B cell (primary cell): ENCODE measurements around the gene NHSL1. TPM values are rescaled to one million over a fixed set of nuclear protein-coding genes. Genes with fewer than 3 reads are reported as not detected.
A peak's percentile ranks its signal among the peaks of the same experiment; 100 is the strongest.

ENCODE experiments used
- ATAC-seq: fragments of 200-7000 bp; cut with Tn5 transposase; one replicate; pipeline ENCODE4 v1.10.0; 2021; ENCODE audit warnings: low read depth, mild to moderate bottlenecking, moderate number of reproducible peaks, moderate library complexity
- CTCF ChIA-PET: fragments of 350-600 bp; sonication (Branson Sonifier 250); formaldehyde crosslinking; loops from one replicate; lab custom pipeline; 2021; ENCODE audit warnings: antibody characterized with exemption, inconsistent platforms; lab: Charles Lee
- POLR2A ChIA-PET: fragments of 350-600 bp; sonication (Branson Sonifier 250); formaldehyde crosslinking; loops from one replicate; lab custom pipeline; 2021; ENCODE audit warnings: antibody characterized with exemption; lab: Charles Lee
- DNase-seq: peaks from one replicate; pipeline ENCODE4 v3.0.0; 2013
- H2AFZ ChIP-seq: 2 replicates; pipeline ENCODE4 v1.6.1; 2012; ENCODE audit warnings: mild to moderate bottlenecking, low read depth, low read length; ENCODE audit not compliant: insufficient read depth, poor library complexity, severe bottlenecking
- H3K27ac ChIP-seq, 2 donors: 1 replicate in 1 of 2; 2 replicates in 1 of 2; pipeline ENCODE4 v1.5.1; 2012 to 2013; ENCODE audit warnings: low read length in 2 of 2, mild to moderate bottlenecking in 2 of 2, moderate library complexity in 1 of 2
- H3K27me3 ChIP-seq, 4 experiments: fragments of 200-600 bp in 1 of 4; sonication (generic) in 1 of 4; replicated peaks in 1 of 4; 1 replicate in 2 of 4; 2 replicates in 2 of 4; pipeline versions ENCODE4 v1.6.1 to v1.7.0; 2013 to 2016; ENCODE audit warnings: low read length in 3 of 4, mild to moderate bottlenecking in 2 of 4, mixed read lengths in 1 of 4, moderate library complexity in 1 of 4; ENCODE audit not compliant: insufficient read depth in 4 of 4, control insufficient read depth in 3 of 4; ENCODE audit errors: control extremely low read depth in 1 of 4
- H3K36me3 ChIP-seq, 2 experiments: replicated peaks in 1 of 2; 1 replicate in 1 of 2; 2 replicates in 1 of 2; pipeline versions ENCODE4 v1.6.1 to v1.7.1; 2013; ENCODE audit warnings: low read length in 1 of 2; ENCODE audit not compliant: insufficient read depth in 2 of 2, control insufficient read depth in 1 of 2; ENCODE audit errors: control extremely low read depth in 1 of 2, extremely low read depth in 1 of 2
- H3K4me1 ChIP-seq, 2 donors: fragments of 200-600 bp in 1 of 2; sonication (generic) in 1 of 2; 1 replicate in 1 of 2; 2 replicates in 1 of 2; pipeline versions ENCODE4 v1.5.1 to v1.6.1; 2013 to 2017; ENCODE audit warnings: low read length in 2 of 2; ENCODE audit not compliant: control insufficient read depth in 2 of 2, insufficient read depth in 2 of 2
- H3K4me2 ChIP-seq: replicated peaks from 2 replicates; pipeline ENCODE3; 2012; ENCODE audit warnings: mild to moderate bottlenecking, low read depth, low read length; ENCODE audit not compliant: poor library complexity, severe bottlenecking
- H3K4me3 ChIP-seq, 5 experiments: fragments of 200-600 bp in 1 of 5; sonication (generic) in 1 of 5; 1 replicate in 3 of 5; 2 replicates in 2 of 5; pipeline versions ENCODE4 v1.5.1 to v1.7.0; 2011 to 2016; ENCODE audit warnings: low read length in 4 of 5, mild to moderate bottlenecking in 4 of 5, low read depth in 2 of 5, control low read depth in 1 of 5, moderate library complexity in 1 of 5; ENCODE audit not compliant: insufficient read depth in 1 of 5; ENCODE audit errors: control extremely low read depth in 1 of 5, extremely low read depth in 1 of 5
- H3K79me2 ChIP-seq: fragments of 200-600 bp; sonication (generic); one replicate; pipeline ENCODE4 v1.6.0; 2016; ENCODE audit warnings: low read length; ENCODE audit not compliant: control insufficient read depth, insufficient read depth
- H3K9ac ChIP-seq: fragments of 200-600 bp; sonication (generic); 2 replicates; pipeline ENCODE4 v1.6.1; 2017; ENCODE audit warnings: mild to moderate bottlenecking, low read length, moderate library complexity
- H3K9me3 ChIP-seq, 3 donors: one replicate each; pipeline versions ENCODE4 v1.6.1 to v1.7.1; 2013; ENCODE audit warnings: low read length in 2 of 3; ENCODE audit not compliant: control insufficient read depth in 2 of 3, insufficient read depth in 1 of 3; ENCODE audit errors: control extremely low read depth in 1 of 3
- H4K20me1 ChIP-seq: 2 replicates; pipeline ENCODE4 v1.6.0; 2012; ENCODE audit warnings: mild to moderate bottlenecking, low read length; ENCODE audit not compliant: insufficient read depth, control insufficient read depth, poor library complexity, severe bottlenecking
- H3K27ac Mint-ChIP-seq: one replicate; pipeline ENCODE4 v1.8.0; 2021; ENCODE audit warnings: mixed read lengths
- H3K27me3 Mint-ChIP-seq: one replicate; pipeline ENCODE4 v1.8.0; 2021; ENCODE audit warnings: mixed read lengths
- H3K4me1 Mint-ChIP-seq: one replicate; pipeline ENCODE4 v1.8.0; 2021; ENCODE audit warnings: mixed read lengths
- H3K4me3 Mint-ChIP-seq: one replicate; pipeline ENCODE4 v1.8.0; 2021; ENCODE audit warnings: mixed read lengths
- H3K9me3 Mint-ChIP-seq: one replicate; pipeline ENCODE4 v1.8.0; 2022; ENCODE audit warnings: mixed read lengths; ENCODE audit not compliant: insufficient read depth
- CTCF ChIP-seq: fragments of 200-600 bp; IDR thresholded peaks from one replicate; pipeline ENCODE4 v1.8.0; 2022; ENCODE audit warnings: antibody characterized with exemption, mild to moderate bottlenecking
- EZH2 ChIP-seq: IDR thresholded peaks from 2 replicates; pipeline ENCODE4 v1.6.1; 2012; ENCODE audit warnings: borderline replicate concordance, low read depth, mild to moderate bottlenecking, moderate library complexity, low read length; ENCODE audit not compliant: insufficient read depth, poor library complexity, severe bottlenecking
- WGBS: methylation state at CpG from one replicate; pipeline ENCODE4 v1.1.5; 2013; ENCODE audit warnings: missing lambda C conversion rate; ENCODE audit not compliant: insufficient coverage; 5-methylcytosine and 5-hydroxymethylcytosine counted together
- intact Hi-C: fragments of 100-400 bp; cut with micrococcal nuclease; formaldehyde crosslinking; loops from one replicate; pipeline ENCODE4 v1.10.0; 2022
- polyA plus RNA-seq: library from polyadenylated mRNA; depleted of rRNA; stranded (reverse); fragments of >200 nt; gene quantifications from 2 replicates; pipeline ENCODE4 v1.2.3, GENCODE V29; 2012
- total RNA-seq, 2 donors: library from RNA; stranded (reverse); fragments of 120-200 nt in 1 of 2; gene quantifications; 1 replicate in 1 of 2; 2 replicates in 1 of 2; pipeline versions ENCODE4 v1.2.3 to v1.2.4, GENCODE V29; 2013 to 2022

The NHSL1 gene
- total and polyA plus RNA-seq, 2 donors (not counting 1 experiment from before 2014, with no cell fraction given) = 0.04 to 0.10 TPM

GRCh38 chr6:138498629-138499302, 528 bp downstream of the NHSL1 start:
- WGBS = 100% methylated on average over 1 of the region's 3 CpGs
- Histone ChIP-seq H3K36me3 (no peaks in the 10 kb centered on the region), H4K20me1 (no peaks in the 10 kb centered on the region), H2AFZ (peak overlapping the region; percentile 50), H3K27ac (no peak overlapping the region), H3K4me3 (peak overlapping the region in 4 of 5 experiments; percentile 8 to 51 (median 42)), H3K79me2 (no peaks in the 10 kb centered on the region), H3K27me3 (peaks cover 0 to 3% (median 0%) of the 10 kb centered on the region in 4 experiments), H3K9ac (peak overlapping the region; percentile 54), H3K9me3 (no peaks in the 10 kb centered on the region), H3K4me2 (peak overlapping the region; percentile 70), H3K4me1 (peaks cover 15 to 21% of the 10 kb centered on the region in 2 donors)
- Mint-ChIP-seq H3K27me3 (peaks cover 18% of the 10 kb centered on the region), H3K9me3 (no peaks in the 10 kb centered on the region), H3K4me3 (peak overlapping the region; percentile 87), H3K4me1 (peaks cover 18% of the 10 kb centered on the region), H3K27ac (no peak overlapping the region)
- no peak for DNase-seq
- TF ChIP-seq CTCF (no peak), EZH2 (no peak)
- ChIA-PET POLR2A (no interaction called here), CTCF (interaction anchor here (0.6 to 3.2 kb wide), 3 partner anchors 10 to 454 kb away, joined by 3 to 15 read pairs (median 15); no protein-coding TSS in a partner anchor)
- peak; percentile 8 for ATAC-seq
- intact Hi-C loops = loop anchor here (2.0 kb wide), 1 partner anchor 42 kb away; no protein-coding TSS in a partner anchor

GRCh38 chr6:138497286-138497685, 2.0 kb downstream of the NHSL1 start:
- Histone ChIP-seq H3K27me3 (peaks cover 0 to 3% (median 0%) of the 10 kb centered on the region in 4 experiments), H3K36me3 (no peaks in the 10 kb centered on the region), H3K79me2 (no peaks in the 10 kb centered on the region), H3K4me2 (no peak overlapping the region), H3K4me1 (peaks cover 15 to 21% of the 10 kb centered on the region in 2 donors), H2AFZ (no peak overlapping the region), H3K9me3 (no peaks in the 10 kb centered on the region), H3K27ac (no peak overlapping the region), H3K9ac (no peak overlapping the region), H4K20me1 (no peaks in the 10 kb centered on the region), H3K4me3 (no peak overlapping the region)
- ChIA-PET POLR2A (no interaction called here), CTCF (interaction anchor here (1.4 kb wide), 1 partner anchor 12 kb away, joined by 3 read pairs; no protein-coding TSS in a partner anchor)
- TF ChIP-seq CTCF (no peak), EZH2 (no peak)
- DNase-seq = no peak
- H3K27me3 Mint-ChIP-seq = peaks cover 22% of the 10 kb centered on the region
- H3K4me1 Mint-ChIP-seq = peaks cover 18% of the 10 kb centered on the region
- H3K4me3 Mint-ChIP-seq = no peak overlapping the region
- H3K27ac Mint-ChIP-seq = no peak overlapping the region
- no peak for ATAC-seq
- WGBS = no CpG with 5 or more reads among the region's 2 CpGs
- no peaks in the 10 kb centered on the region for H3K9me3 Mint-ChIP-seq
- intact Hi-C loops = no loop called here
